ENCODE results near the gene TCL1B.

Gene TCL1B

DNA sequence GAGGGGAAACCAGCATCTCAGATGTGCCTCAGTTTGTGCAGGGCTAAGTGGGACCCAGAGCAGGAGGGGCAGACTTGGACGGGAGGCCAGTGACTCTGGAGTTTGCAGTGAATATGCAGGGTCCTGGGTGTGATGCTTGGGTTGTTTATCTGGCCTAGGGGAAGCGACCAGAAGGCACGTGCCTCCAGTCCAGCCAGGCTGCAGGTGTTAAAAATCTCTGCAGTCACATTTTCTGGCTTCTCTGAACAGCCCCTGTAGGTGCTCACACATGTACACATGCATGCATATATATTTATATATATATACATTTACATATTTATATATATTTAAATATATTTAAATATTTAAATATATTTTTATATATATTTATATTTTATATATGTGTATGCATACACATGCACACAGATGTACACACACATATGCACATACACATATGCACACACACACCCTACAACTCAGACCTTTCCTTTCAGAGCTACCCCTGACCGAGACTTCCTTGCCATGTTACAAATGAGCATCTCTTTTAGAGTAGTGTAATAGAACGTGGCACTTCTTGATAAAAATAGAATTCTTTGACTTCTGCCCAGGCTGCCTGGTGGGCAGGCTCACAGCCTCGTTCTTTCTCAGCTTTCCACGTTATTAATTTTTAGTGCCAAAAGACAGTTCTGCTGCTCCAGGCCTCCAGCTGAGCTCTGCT is 26.8 kb upstream of the TCL1B start:
- TF ChIP-seq ZNF8 (CRISPR knock-in tag; IDR thresholded peaks at IDR 0.05) (no peak), ZFP30 (CRISPR knock-in tag; IDR thresholded peaks at IDR 0.05) (no peak), GLIS3 (CRISPR knock-in tag; IDR thresholded peaks at IDR 0.05) (no peak), ARNTL (CRISPR knock-in tag; IDR thresholded peaks at IDR 0.05; ENCODE audit: borderline replicate concordance, low read depth) (no peak), CSRNP3 (CRISPR knock-in tag; IDR thresholded peaks at IDR 0.05) (no peak), POU6F1 (CRISPR knock-in tag; IDR thresholded peaks at IDR 0.05; ENCODE audit: borderline replicate concordance, low read depth) (no peak), OSR1 (CRISPR knock-in tag; IDR thresholded peaks at IDR 0.05) (no peak), ZFP3 (CRISPR knock-in tag; IDR thresholded peaks at IDR 0.05) (no peak), BACH2 (CRISPR knock-in tag; IDR thresholded peaks at IDR 0.05; ENCODE audit: borderline replicate concordance) (no peak), ZNF565 (CRISPR knock-in tag; conservative IDR thresholded peaks at IDR 0.05; ENCODE audit: low read depth) (no peak), RARB (CRISPR knock-in tag; IDR thresholded peaks at IDR 0.05) (no peak), ZC3H10 (CRISPR knock-in tag; IDR thresholded peaks at IDR 0.05) (no peak), TCF4 (CRISPR knock-in tag; IDR thresholded peaks at IDR 0.05; ENCODE audit: borderline replicate concordance) (no peak), ISL1 (CRISPR knock-in tag; IDR thresholded peaks at IDR 0.05) (no peak), TOX (CRISPR knock-in tag; IDR thresholded peaks at IDR 0.05; ENCODE audit: borderline replicate concordance) (no peak), ESRRG (CRISPR knock-in tag; IDR thresholded peaks at IDR 0.05) (no peak), CSDC2 (CRISPR knock-in tag; IDR thresholded peaks at IDR 0.05) (no peak), SNAI2 (CRISPR knock-in tag; IDR thresholded peaks at IDR 0.05) (no peak)
- TF ChIP-seq, protein P1, sequence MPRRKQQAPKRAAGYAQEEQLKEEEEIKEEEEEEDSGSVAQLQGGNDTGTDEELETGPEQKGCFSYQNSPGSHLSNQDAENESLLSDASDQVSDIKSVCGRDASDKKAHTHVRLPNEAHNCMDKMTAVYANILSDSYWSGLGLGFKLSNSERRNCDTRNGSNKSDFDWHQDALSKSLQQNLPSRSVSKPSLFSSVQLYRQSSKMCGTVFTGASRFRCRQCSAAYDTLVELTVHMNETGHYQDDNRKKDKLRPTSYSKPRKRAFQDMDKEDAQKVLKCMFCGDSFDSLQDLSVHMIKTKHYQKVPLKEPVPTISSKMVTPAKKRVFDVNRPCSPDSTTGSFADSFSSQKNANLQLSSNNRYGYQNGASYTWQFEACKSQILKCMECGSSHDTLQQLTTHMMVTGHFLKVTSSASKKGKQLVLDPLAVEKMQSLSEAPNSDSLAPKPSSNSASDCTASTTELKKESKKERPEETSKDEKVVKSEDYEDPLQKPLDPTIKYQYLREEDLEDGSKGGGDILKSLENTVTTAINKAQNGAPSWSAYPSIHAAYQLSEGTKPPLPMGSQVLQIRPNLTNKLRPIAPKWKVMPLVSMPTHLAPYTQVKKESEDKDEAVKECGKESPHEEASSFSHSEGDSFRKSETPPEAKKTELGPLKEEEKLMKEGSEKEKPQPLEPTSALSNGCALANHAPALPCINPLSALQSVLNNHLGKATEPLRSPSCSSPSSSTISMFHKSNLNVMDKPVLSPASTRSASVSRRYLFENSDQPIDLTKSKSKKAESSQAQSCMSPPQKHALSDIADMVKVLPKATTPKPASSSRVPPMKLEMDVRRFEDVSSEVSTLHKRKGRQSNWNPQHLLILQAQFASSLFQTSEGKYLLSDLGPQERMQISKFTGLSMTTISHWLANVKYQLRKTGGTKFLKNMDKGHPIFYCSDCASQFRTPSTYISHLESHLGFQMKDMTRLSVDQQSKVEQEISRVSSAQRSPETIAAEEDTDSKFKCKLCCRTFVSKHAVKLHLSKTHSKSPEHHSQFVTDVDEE (CRISPR knock-in tag; IDR thresholded peaks at IDR 0.05), result no peak
- TF ChIP-seq, protein P2, sequence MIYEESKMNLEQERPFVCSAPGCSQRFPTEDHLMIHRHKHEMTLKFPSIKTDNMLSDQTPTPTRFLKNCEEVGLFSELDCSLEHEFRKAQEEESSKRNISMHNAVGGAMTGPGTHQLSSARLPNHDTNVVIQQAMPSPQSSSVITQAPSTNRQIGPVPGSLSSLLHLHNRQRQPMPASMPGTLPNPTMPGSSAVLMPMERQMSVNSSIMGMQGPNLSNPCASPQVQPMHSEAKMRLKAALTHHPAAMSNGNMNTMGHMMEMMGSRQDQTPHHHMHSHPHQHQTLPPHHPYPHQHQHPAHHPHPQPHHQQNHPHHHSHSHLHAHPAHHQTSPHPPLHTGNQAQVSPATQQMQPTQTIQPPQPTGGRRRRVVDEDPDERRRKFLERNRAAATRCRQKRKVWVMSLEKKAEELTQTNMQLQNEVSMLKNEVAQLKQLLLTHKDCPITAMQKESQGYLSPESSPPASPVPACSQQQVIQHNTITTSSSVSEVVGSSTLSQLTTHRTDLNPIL (CRISPR knock-in tag; IDR thresholded peaks at IDR 0.05; ENCODE audit: low read depth), result no peak

DNA sequence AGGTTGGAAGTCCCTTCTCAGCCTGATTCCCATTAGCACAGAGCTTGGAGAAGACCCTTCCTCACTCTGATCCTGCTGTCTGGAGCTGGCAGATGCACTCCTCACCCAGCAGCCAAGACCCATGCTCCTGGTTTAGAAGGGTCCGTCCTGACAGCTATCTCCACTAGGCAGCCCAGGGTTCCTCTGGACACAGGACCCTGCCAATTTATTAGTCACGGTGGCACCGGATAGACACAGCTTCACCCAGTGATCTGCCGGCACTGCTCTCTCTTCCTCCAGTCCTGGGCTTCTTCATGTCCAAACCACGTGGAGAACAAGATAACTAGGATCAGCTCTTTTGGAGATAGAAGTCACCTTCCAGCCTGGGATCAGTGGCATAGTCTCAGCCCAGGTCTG is 26.2 kb upstream of the TCL1B start:
- TF ChIP-seq, protein P2 (CRISPR knock-in tag; IDR thresholded peaks at IDR 0.05; ENCODE audit: low read depth), result no peak
- no peak for TF ChIP-seq ZNF8 (CRISPR knock-in tag; IDR thresholded peaks at IDR 0.05)
- no peak for TF ChIP-seq CSDC2 (CRISPR knock-in tag; IDR thresholded peaks at IDR 0.05)
- TF ChIP-seq ISL1 (CRISPR knock-in tag; IDR thresholded peaks at IDR 0.05), result no peak
- TF ChIP-seq ARNTL (CRISPR knock-in tag; IDR thresholded peaks at IDR 0.05; ENCODE audit: borderline replicate concordance, low read depth), result no peak
- TF ChIP-seq BACH2 (CRISPR knock-in tag; IDR thresholded peaks at IDR 0.05; ENCODE audit: borderline replicate concordance), result no peak
- no peak for TF ChIP-seq ZFP30 (CRISPR knock-in tag; IDR thresholded peaks at IDR 0.05)
- ATAC-seq, result no peak

More for the DNA sequence above, 26.8 kb upstream of the TCL1B start:
- ATAC-seq, result no peak

Data from SK-N-SH treated with all-trans-retinoic acid at 6 μM for 48 hours (cell line).